Activated CD4-positive, alpha-beta T cell treated with anti-CD3 and anti-CD28 coated beads, Interleukin-2, amount 10 ng/mL, durations not matched to agents 7 days and 5 days (primary cell): Measurements from ENCODE around the gene ADAMTS10. TPM values are rescaled to one million over a fixed set of nuclear protein-coding genes. Genes with fewer than 3 reads are reported as not detected.
A peak's percentile ranks its signal among the peaks of the same experiment; 100 is the strongest.
"Not testable (repeated sequence)": the region's sequence is repeated elsewhere in the genome, so short reads cannot be mapped to it uniquely, and the experiment has no call there.

Experiments
- CTCF ChIA-PET: fragments of 350-600 bp; sonication (Branson Sonifier 250); formaldehyde crosslinking; loops from one replicate; lab custom pipeline; 2021; ENCODE audit warnings: antibody characterized with exemption; lab: Charles Lee
- POLR2A ChIA-PET: fragments of 350-600 bp; sonication (Branson Sonifier 250); formaldehyde crosslinking; loops from one replicate; lab custom pipeline; 2021; ENCODE audit warnings: antibody characterized with exemption; lab: Charles Lee
- DNase-seq: peaks from one replicate; pipeline ENCODE4 v3.0.0-alpha.2; 2020
- H3K27ac Mint-ChIP-seq: one replicate; pipeline ENCODE4 v1.8.0; 2021; ENCODE audit warnings: mild to moderate bottlenecking, moderate library complexity, mixed read lengths
- H3K27me3 Mint-ChIP-seq: one replicate; pipeline ENCODE4 v1.8.0; 2021; ENCODE audit warnings: mixed read lengths
- H3K36me3 Mint-ChIP-seq: one replicate; pipeline ENCODE4 v1.8.0; 2021; ENCODE audit warnings: low read depth, mixed read lengths
- H3K4me1 Mint-ChIP-seq: one replicate; pipeline ENCODE4 v1.8.0; 2021; ENCODE audit warnings: mixed read lengths
- H3K4me3 Mint-ChIP-seq: one replicate; pipeline ENCODE4 v1.8.0; 2021; ENCODE audit warnings: mild to moderate bottlenecking, moderate library complexity, mixed read lengths
- H3K9me3 Mint-ChIP-seq: one replicate; pipeline ENCODE4 v1.8.0; 2021; ENCODE audit warnings: mixed read lengths
- total RNA-seq, 2 experiments: library from RNA; stranded (reverse); gene quantifications; one replicate each; pipeline ENCODE4 v1.2.3, GENCODE V29; 2021

ADAMTS10 gene
- total RNA-seq, 2 experiments from 2014 or later = 10.6 to 15.3 TPM

GRCh38 chr19:8584965-8585893 is 25.3 kb downstream of the ADAMTS10 start:
- Mint-ChIP-seq H3K27ac (no peak overlapping the region), H3K27me3 (no peaks in the 10 kb centered on the region), H3K36me3 (no peaks in the 10 kb centered on the region), H3K4me3 (no peak overlapping the region), H3K4me1 (peaks cover 5% of the 10 kb centered on the region), H3K9me3 (no peaks in the 10 kb centered on the region)
- POLR2A ChIA-PET = no interaction called here
- DNase-seq = no peak
- CTCF ChIA-PET = interaction anchor here (0.7 to 2.1 kb wide), 2 partner anchors 9 to 232 kb away, joined by 3 to 6 read pairs; no protein-coding TSS in a partner anchor

- H3K27me3 Mint-ChIP-seq = peaks cover 3% of the 10 kb centered on the region
- no peak overlapping the region for H3K27ac Mint-ChIP-seq
- H3K4me3 Mint-ChIP-seq = no peak overlapping the region
- ChIA-PET CTCF (interaction anchor here (0.6 to 6.1 kb wide), 35 partner anchors 9 to 1189 kb away, joined by 3 to 70 read pairs (median 4); partner anchors contain the start of genes MARCHF2 and ZNF414), POLR2A (interaction anchor here (1.4 kb wide), 1 partner anchor 12 kb away, joined by 5 read pairs; no protein-coding TSS in a partner anchor)
- peaks cover 12% of the 10 kb centered on the region for H3K36me3 Mint-ChIP-seq
- H3K4me1 Mint-ChIP-seq = peaks cover 34% of the 10 kb centered on the region
- no peaks in the 10 kb centered on the region for H3K9me3 Mint-ChIP-seq
- DNase-seq = peak; percentile 88
Measured at GRCh38 chr19:8580710-8581281, 29.7 kb downstream of the ADAMTS10 start.

- ChIA-PET CTCF (interaction anchor here (0.6 to 6.1 kb wide), 24 partner anchors 8 to 259 kb away, joined by 3 to 70 read pairs (median 4); partner anchors contain the start of genes HNRNPM, MARCHF2 and ZNF414), POLR2A (interaction anchor here (1.4 kb wide), 1 partner anchor 65 kb away, joined by 3 read pairs; the partner anchor contains the start of gene ZNF414)
- DNase-seq = peak; percentile 87
- Mint-ChIP-seq H3K4me1 (peaks cover 54% of the 10 kb centered on the region), H3K27ac (peak overlapping the region; percentile 51), H3K4me3 (peak overlapping the region; percentile 59), H3K9me3 (peaks cover 5% of the 10 kb centered on the region), H3K27me3 (peaks cover 3% of the 10 kb centered on the region), H3K36me3 (peaks cover 32% of the 10 kb centered on the region)
Measured at GRCh38 chr19:8578642-8579265, 31.8 kb downstream of the ADAMTS10 start.

GRCh38 chr19:8577741-8578140 is 32.8 kb downstream of the ADAMTS10 start:
- peaks cover 63% of the 10 kb centered on the region for H3K4me1 Mint-ChIP-seq
- peak overlapping the region; percentile 93 for H3K4me3 Mint-ChIP-seq
- no peak for DNase-seq
- H3K9me3 Mint-ChIP-seq = peaks cover 9% of the 10 kb centered on the region
- peak overlapping the region; percentile 88 for H3K27ac Mint-ChIP-seq
- ChIA-PET CTCF (interaction anchor here (0.8 to 6.1 kb wide), 13 partner anchors 7 to 244 kb away, joined by 3 to 70 read pairs (median 3); partner anchors contain the start of genes MARCHF2 and ZNF414), POLR2A (interaction anchor here (0.7 kb wide), 1 partner anchor 214 kb away, joined by 3 read pairs; the partner anchor contains the start of gene ANGPTL4)
- peaks cover 3% of the 10 kb centered on the region for H3K27me3 Mint-ChIP-seq
- H3K36me3 Mint-ChIP-seq = peaks cover 42% of the 10 kb centered on the region

- CTCF ChIA-PET = interaction anchor here (0.8 to 6.1 kb wide), 9 partner anchors 7 to 222 kb away, joined by 3 to 70 read pairs (median 3); partner anchors contain the start of gene ZNF414
- Mint-ChIP-seq H3K4me1 (peaks cover 68% of the 10 kb centered on the region), H3K4me3 (peak within 1 kb of the TSS; percentile 93), H3K27me3 (peaks cover 3% of the 10 kb centered on the region), H3K9me3 (peaks cover 9% of the 10 kb centered on the region), H3K27ac (peak within 1 kb of the TSS; percentile 88), H3K36me3 (peaks cover 47% of the 10 kb centered on the region)
- POLR2A ChIA-PET = interaction anchor here (0.7 to 2.1 kb wide), 2 partner anchors 64 to 214 kb away, joined by 3 to 5 read pairs; partner anchors contain the start of genes ANGPTL4 and ZNF414
- DNase-seq = peak; percentile 29
Measured at GRCh38 chr19:8577247-8577646, 33.3 kb downstream of the ADAMTS10 start, which contains the start of gene MYO1F. MYO1F (minus strand) TSS chr19:8577442; CDS start chr19:8577309, 133 bp downstream.

GRCh38 chr19:8576273-8576993 is 34.1 kb downstream of the ADAMTS10 start:
- H3K4me1 Mint-ChIP-seq = peaks cover 73% of the 10 kb centered on the region
- peak overlapping the region; percentile 88 for H3K27ac Mint-ChIP-seq
- no peak for DNase-seq
- peaks cover 51% of the 10 kb centered on the region for H3K36me3 Mint-ChIP-seq
- peak overlapping the region; percentile 93 for H3K4me3 Mint-ChIP-seq
- peaks cover 9% of the 10 kb centered on the region for H3K9me3 Mint-ChIP-seq
- CTCF ChIA-PET = interaction anchor here (0.7 to 5.9 kb wide), 8 partner anchors 10 to 307 kb away, joined by 3 to 45 read pairs (median 3); partner anchors contain the start of genes MARCHF2 and ZNF414
- POLR2A ChIA-PET = interaction anchor here (2.1 kb wide), 1 partner anchor 63 kb away, joined by 5 read pairs; the partner anchor contains the start of gene ZNF414
- peaks cover 3% of the 10 kb centered on the region for H3K27me3 Mint-ChIP-seq

- H3K4me3 Mint-ChIP-seq = peak overlapping the region; percentile 93
- peaks cover 59% of the 10 kb centered on the region for H3K36me3 Mint-ChIP-seq
- ChIA-PET POLR2A (interaction anchor here (2.1 kb wide), 1 partner anchor 62 kb away, joined by 5 read pairs; the partner anchor contains the start of gene ZNF414), CTCF (interaction anchor here (0.6 to 5.9 kb wide), 5 partner anchors 12 to 307 kb away, joined by 3 to 45 read pairs (median 3); partner anchors contain the start of gene ZNF414)
- DNase-seq = peak; percentile 72
- H3K27ac Mint-ChIP-seq = peak overlapping the region; percentile 88
- H3K9me3 Mint-ChIP-seq = peaks cover 9% of the 10 kb centered on the region
- H3K27me3 Mint-ChIP-seq = peaks cover 3% of the 10 kb centered on the region
- H3K4me1 Mint-ChIP-seq = peaks cover 76% of the 10 kb centered on the region
Measured at GRCh38 chr19:8575467-8575997, 35.0 kb downstream of the ADAMTS10 start.

GRCh38 chr19:8574619-8574922 is 35.9 kb downstream of the ADAMTS10 start:
- peaks cover 82% of the 10 kb centered on the region for H3K4me1 Mint-ChIP-seq
- POLR2A ChIA-PET, CTCF ChIA-PET, H3K9me3 Mint-ChIP-seq, H3K27me3 Mint-ChIP-seq, DNase-seq: not testable (repeated sequence)
- peaks cover 68% of the 10 kb centered on the region for H3K36me3 Mint-ChIP-seq
- peak overlapping the region; percentile 93 for H3K4me3 Mint-ChIP-seq
- H3K27ac Mint-ChIP-seq = peak overlapping the region; percentile 91

- H3K36me3 Mint-ChIP-seq = peaks cover 80% of the 10 kb centered on the region
- H3K9me3 Mint-ChIP-seq = peaks cover 9% of the 10 kb centered on the region
- no peaks in the 10 kb centered on the region for H3K27me3 Mint-ChIP-seq
- peak overlapping the region; percentile 93 for H3K4me3 Mint-ChIP-seq
- H3K4me1 Mint-ChIP-seq = peaks cover 83% of the 10 kb centered on the region
- no peak for DNase-seq
- CTCF ChIA-PET = no interaction called here
- H3K27ac Mint-ChIP-seq = peak overlapping the region; percentile 91
- POLR2A ChIA-PET = no interaction called here
Measured at GRCh38 chr19:8573316-8573715, 37.2 kb downstream of the ADAMTS10 start.

- H3K4me1 Mint-ChIP-seq = peaks cover 82% of the 10 kb centered on the region
- H3K27ac Mint-ChIP-seq = peak overlapping the region; percentile 91
- ChIA-PET CTCF (interaction anchor here (0.9 to 4.6 kb wide), 6 partner anchors 9 to 117 kb away, joined by 3 to 70 read pairs (median 3); partner anchors contain the start of gene ZNF414), POLR2A (interaction anchor here (1.0 kb wide), 1 partner anchor 57 kb away, joined by 4 read pairs; the partner anchor contains the start of gene ZNF414)
- peaks cover 80% of the 10 kb centered on the region for H3K36me3 Mint-ChIP-seq
- peak overlapping the region; percentile 93 for H3K4me3 Mint-ChIP-seq
- peaks cover 9% of the 10 kb centered on the region for H3K9me3 Mint-ChIP-seq
- peak; percentile 77 for DNase-seq
- H3K27me3 Mint-ChIP-seq = no peaks in the 10 kb centered on the region
Measured at GRCh38 chr19:8571006-8571411, 39.5 kb downstream of the ADAMTS10 start.
